ENCODE measurements around the gene TXLNB.

GRCh38 chr6:139336488-139336887, 44.7 kb upstream of the TXLNB start:
- no peak for TF ChIP-seq CTCF (IDR thresholded peaks at IDR 0.05)
- TF ChIP-seq POLR2A (IDR thresholded peaks at IDR 0.05): no peak

Measured in upper lobe of left lung (tissue), 4 donors.